ENCODE measurements around the gene PPIH. TPM values are rescaled to one million over a fixed set of nuclear protein-coding genes. Genes with fewer than 3 reads are reported as not detected.

PPIH gene
- total and polyA plus RNA-seq, 10 of the 15 experiments (the other 5 are each of a cell fraction or from before 2014, with no cell fraction given), result 75.1 to 172 (median 122) TPM

DNA sequence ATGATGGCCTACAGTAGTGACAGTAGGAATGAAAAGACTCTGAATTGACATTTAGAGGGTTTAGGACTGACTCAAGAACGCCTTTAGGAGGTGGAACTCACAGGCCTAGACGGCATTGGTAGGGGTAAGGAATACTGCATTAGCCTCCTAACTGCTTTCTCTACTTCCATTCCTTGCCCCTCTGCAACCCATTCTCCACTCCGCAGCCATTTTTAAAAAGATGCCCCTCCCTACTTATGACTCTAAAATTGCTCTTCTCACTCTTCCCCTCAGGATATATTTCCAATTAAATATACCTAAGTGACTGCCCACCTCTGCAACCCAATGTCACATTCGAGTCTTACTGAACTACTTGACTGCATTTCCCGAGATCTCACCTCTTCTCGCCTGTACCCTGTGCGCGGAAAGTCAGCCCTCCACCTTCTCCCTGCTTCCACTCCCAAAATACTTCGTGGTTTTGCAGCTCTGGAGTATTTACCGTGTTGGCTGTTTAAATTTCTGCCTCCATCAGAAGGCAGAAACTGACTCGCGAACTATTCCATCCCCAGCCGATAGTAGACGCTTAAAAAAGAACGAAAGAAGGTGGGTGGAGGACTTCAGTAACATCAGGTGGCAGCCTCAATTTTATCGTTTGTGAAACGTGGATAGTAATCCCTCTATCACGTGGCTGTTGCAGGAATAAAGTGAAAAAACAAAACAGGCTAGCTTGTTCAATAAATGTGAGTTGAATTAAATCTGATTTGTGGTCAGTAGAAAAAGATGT, 22.9 kb downstream of the PPIH start:
- H4K20me1 ChIP-seq (ENCODE audit: control insufficient read depth, insufficient read depth), result peaks cover 3% of the 10 kb centered on the region
- ChIA-PET SMC1A (ENCODE audit: uncharacterized antibody, unreplicated experiment) (interaction anchor here (0.8 to 1.8 kb wide), 5 partner anchors 9 to 401 kb away, joined by 3 to 8 read pairs (median 3); no protein-coding TSS in a partner anchor), RAD21 (ENCODE audit: unreplicated experiment) (interaction anchor here (1.5 to 4.3 kb wide), 5 partner anchors 11 to 392 kb away, joined by 3 to 24 read pairs (median 8); partner anchors contain the start of genes C1orf50 and P3H1), CTCF (interaction anchor here (2.1 kb wide), 1 partner anchor 9 kb away, joined by 11 read pairs; no protein-coding TSS in a partner anchor), POLR2A (interaction anchor here (1.0 to 5.1 kb wide), 9 partner anchors 9 to 136 kb away, joined by 3 to 24 read pairs (median 6); partner anchors contain the start of genes C1orf50, ERMAP, P3H1 and PPIH)
- H2AFZ ChIP-seq (ENCODE audit: control insufficient read depth, low read depth, low read length), result peak overlapping the region; percentile 86
- peak overlapping the region; percentile 78 for H3K4me3 ChIP-seq
- DNase-seq (ENCODE audit: low read depth, low spot score) (no peak), ATAC-seq (no peak), FAIRE-seq (no peak)
- peaks cover 0 to 13% of the 10 kb centered on the region in 2 experiments; a peak in 2 of 4 replicates for H3K36me3 ChIP-seq (ENCODE audit: control insufficient read depth in 2 of 2, insufficient read depth in 2 of 2, low read length in 1 of 2)
- no peaks in the 10 kb centered on the region for H3K27me3 ChIP-seq (replicated peaks in 1 of 2; ENCODE audit: control insufficient read depth in 2 of 2, insufficient read depth in 2 of 2, low read length in 1 of 2)
- H3K9ac ChIP-seq (ENCODE audit: control insufficient read depth, insufficient read depth, low read length), result peak overlapping the region; percentile 98
- WGBS (ENCODE audit: insufficient coverage, insufficient replicate concordance, low lambda C conversion rate, missing lambda C conversion rate), result under 1% methylated on average over 18 of the region's 18 CpGs
- BruUV-seq (replicated peaks), result TSS peak; percentile 98
- in situ Hi-C loops (cut with MboI), result no loop called here
- no peaks in the 10 kb centered on the region for H3K9me3 ChIP-seq (replicated peaks; ENCODE audit: control insufficient read depth, insufficient read depth, low read length)
- peaks cover 56% of the 10 kb centered on the region for H3K79me2 ChIP-seq (ENCODE audit: control insufficient read depth, insufficient read depth, low read length)
- peak overlapping the region; percentile 90 for H3K4me2 ChIP-seq (ENCODE audit: control insufficient read depth, insufficient read depth)
- peaks cover 7% of the 10 kb centered on the region; the same call in 1 of the 2 replicates for H3K4me1 ChIP-seq (ENCODE audit: control insufficient read depth, insufficient read depth, low read length)
- intact Hi-C loops (cut with micrococcal nuclease; ENCODE audit: unreplicated experiment), result loop anchor here (5.0 kb wide), 4 partner anchors 86 to 276 kb away; partner anchors contain the start of genes C1orf50, CCDC30, P3H1 and SLC2A1
- H3K27ac ChIP-seq (ENCODE audit: control insufficient read depth, insufficient read depth), result peak overlapping the region; percentile 88
- TF ChIP-seq EZH2 (IDR thresholded peaks at IDR 0.05; ENCODE audit: borderline replicate concordance, control insufficient read depth, low read depth, low read length) (no peak), IKZF1 (conservative IDR thresholded peaks at IDR 0.05) (no peak), POLR2AphosphoS2 (IDR thresholded peaks at IDR 0.05; ENCODE audit: low read depth, low read length) (no peak), SMARCA5 (IDR thresholded peaks at IDR 0.05) (no peak), CBX3 (IDR thresholded peaks at IDR 0.05; ENCODE audit: borderline replicate concordance, low read depth) (no peak), ZNF207 (IDR thresholded peaks at IDR 0.05; ENCODE audit: borderline replicate concordance) (no peak), SREBF1 (IDR thresholded peaks at IDR 0.05; ENCODE audit: low read length) (no peak), NFYA (IDR thresholded peaks at IDR 0.05; ENCODE audit: borderline replicate concordance, low read depth, low read length) (no peak), BCL3 (IDR thresholded peaks at IDR 0.05; ENCODE audit: borderline replicate concordance, insufficient read depth, low read depth, low read length, poor library complexity, severe bottlenecking) (no peak), GABPA (IDR thresholded peaks at IDR 0.05; ENCODE audit: low read depth) (no peak), ESRRA (IDR thresholded peaks at IDR 0.05; ENCODE audit: low read length) (no peak), CREB1 (IDR thresholded peaks at IDR 0.05; ENCODE audit: low read depth) (no peak), TBL1XR1 (IDR thresholded peaks at IDR 0.05; ENCODE audit: low read depth, low read length) (no peak)
- TF ChIP-seq, protein P1, sequence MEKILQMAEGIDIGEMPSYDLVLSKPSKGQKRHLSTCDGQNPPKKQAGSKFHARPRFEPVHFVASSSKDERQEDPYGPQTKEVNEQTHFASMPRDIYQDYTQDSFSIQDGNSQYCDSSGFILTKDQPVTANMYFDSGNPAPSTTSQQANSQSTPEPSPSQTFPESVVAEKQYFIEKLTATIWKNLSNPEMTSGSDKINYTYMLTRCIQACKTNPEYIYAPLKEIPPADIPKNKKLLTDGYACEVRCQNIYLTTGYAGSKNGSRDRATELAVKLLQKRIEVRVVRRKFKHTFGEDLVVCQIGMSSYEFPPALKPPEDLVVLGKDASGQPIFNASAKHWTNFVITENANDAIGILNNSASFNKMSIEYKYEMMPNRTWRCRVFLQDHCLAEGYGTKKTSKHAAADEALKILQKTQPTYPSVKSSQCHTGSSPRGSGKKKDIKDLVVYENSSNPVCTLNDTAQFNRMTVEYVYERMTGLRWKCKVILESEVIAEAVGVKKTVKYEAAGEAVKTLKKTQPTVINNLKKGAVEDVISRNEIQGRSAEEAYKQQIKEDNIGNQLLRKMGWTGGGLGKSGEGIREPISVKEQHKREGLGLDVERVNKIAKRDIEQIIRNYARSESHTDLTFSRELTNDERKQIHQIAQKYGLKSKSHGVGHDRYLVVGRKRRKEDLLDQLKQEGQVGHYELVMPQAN (conservative IDR thresholded peaks at IDR 0.05), result no peak
- TF ChIP-seq, protein P2, sequence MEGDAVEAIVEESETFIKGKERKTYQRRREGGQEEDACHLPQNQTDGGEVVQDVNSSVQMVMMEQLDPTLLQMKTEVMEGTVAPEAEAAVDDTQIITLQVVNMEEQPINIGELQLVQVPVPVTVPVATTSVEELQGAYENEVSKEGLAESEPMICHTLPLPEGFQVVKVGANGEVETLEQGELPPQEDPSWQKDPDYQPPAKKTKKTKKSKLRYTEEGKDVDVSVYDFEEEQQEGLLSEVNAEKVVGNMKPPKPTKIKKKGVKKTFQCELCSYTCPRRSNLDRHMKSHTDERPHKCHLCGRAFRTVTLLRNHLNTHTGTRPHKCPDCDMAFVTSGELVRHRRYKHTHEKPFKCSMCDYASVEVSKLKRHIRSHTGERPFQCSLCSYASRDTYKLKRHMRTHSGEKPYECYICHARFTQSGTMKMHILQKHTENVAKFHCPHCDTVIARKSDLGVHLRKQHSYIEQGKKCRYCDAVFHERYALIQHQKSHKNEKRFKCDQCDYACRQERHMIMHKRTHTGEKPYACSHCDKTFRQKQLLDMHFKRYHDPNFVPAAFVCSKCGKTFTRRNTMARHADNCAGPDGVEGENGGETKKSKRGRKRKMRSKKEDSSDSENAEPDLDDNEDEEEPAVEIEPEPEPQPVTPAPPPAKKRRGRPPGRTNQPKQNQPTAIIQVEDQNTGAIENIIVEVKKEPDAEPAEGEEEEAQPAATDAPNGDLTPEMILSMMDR (IDR thresholded peaks at IDR 0.05 in 2 of 3, conservative IDR thresholded peaks at IDR 0.05 in 1 of 3; ENCODE audit: control insufficient read depth in 2 of 3, extremely low read depth in 1 of 3, insufficient read depth in 1 of 3, low read depth in 3 of 3, low read length in 3 of 3), result peak in 1 of 3 experiments; percentile 15; a peak in 1 of 6 replicates
- TF ChIP-seq, protein P3, sequence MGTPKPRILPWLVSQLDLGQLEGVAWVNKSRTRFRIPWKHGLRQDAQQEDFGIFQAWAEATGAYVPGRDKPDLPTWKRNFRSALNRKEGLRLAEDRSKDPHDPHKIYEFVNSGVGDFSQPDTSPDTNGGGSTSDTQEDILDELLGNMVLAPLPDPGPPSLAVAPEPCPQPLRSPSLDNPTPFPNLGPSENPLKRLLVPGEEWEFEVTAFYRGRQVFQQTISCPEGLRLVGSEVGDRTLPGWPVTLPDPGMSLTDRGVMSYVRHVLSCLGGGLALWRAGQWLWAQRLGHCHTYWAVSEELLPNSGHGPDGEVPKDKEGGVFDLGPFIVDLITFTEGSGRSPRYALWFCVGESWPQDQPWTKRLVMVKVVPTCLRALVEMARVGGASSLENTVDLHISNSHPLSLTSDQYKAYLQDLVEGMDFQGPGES (IDR thresholded peaks at IDR 0.05), result no peak
